HepG2 (cell line): ENCODE measurements around the gene PFN4. TPM values are rescaled to one million over a fixed set of nuclear protein-coding genes. Genes with fewer than 3 reads are reported as not detected.

Experiments used
- ARID2 ChIP-seq: sonication (generic); formaldehyde crosslinking; IDR thresholded peaks from 2 replicates; pipeline ENCODE4 v1.8.1; 2022; ENCODE audit warnings: mild to moderate bottlenecking, missing genetic modification reagents, borderline replicate concordance
- ATAD3A ChIP-seq: sonication (generic); formaldehyde crosslinking; IDR thresholded peaks from 2 replicates; pipeline ENCODE4 v1.4.0; 2020; ENCODE audit warnings: missing genetic modification reagents
- ATRX ChIP-seq: sonication (generic); formaldehyde crosslinking; IDR thresholded peaks from 2 replicates; pipeline ENCODE4 v1.4.0; 2020; ENCODE audit warnings: missing genetic modification reagents, borderline replicate concordance
- DMAP1 ChIP-seq: IDR thresholded peaks from 2 replicates; pipeline ENCODE4 v1.6.1; 2016
- HHEX ChIP-seq: IDR thresholded peaks from 2 replicates; pipeline ENCODE4 v1.6.1; 2016; ENCODE audit warnings: control low read depth
- KLF12 ChIP-seq: sonication (generic); formaldehyde crosslinking; IDR thresholded peaks from 2 replicates; pipeline ENCODE4 v1.4.0; 2020; ENCODE audit warnings: missing genetic modification reagents, borderline replicate concordance
- MIER2 ChIP-seq: IDR thresholded peaks from 2 replicates; pipeline ENCODE4 v1.6.1; 2016; ENCODE audit warnings: missing biosample characterization, missing genetic modification reagents
- MTF1 ChIP-seq: sonication (generic); formaldehyde crosslinking; IDR thresholded peaks from 2 replicates; pipeline ENCODE4 v1.5.0; 2020; ENCODE audit warnings: missing genetic modification reagents
- NCOA2 ChIP-seq: sonication (generic); formaldehyde crosslinking; IDR thresholded peaks from 2 replicates; pipeline ENCODE4 v1.8.0; 2022; ENCODE audit warnings: inconsistent platforms
- NFKBIZ ChIP-seq: IDR thresholded peaks from 2 replicates; pipeline ENCODE4 v1.6.1; 2018; ENCODE audit warnings: missing genetic modification reagents, missing compliant biosample characterization
- POLR2G ChIP-seq: fragments of 200-400 bp; formaldehyde crosslinking; IDR thresholded peaks from 2 replicates; pipeline ENCODE4 v1.6.1; 2018; ENCODE audit warnings: mild to moderate bottlenecking, low read depth, low read length, moderate library complexity
- TOPORS ChIP-seq: sonication (generic); formaldehyde crosslinking; IDR thresholded peaks from 2 replicates; pipeline ENCODE4 v1.8.0; 2023; ENCODE audit warnings: mild to moderate bottlenecking, missing genetic modification reagents
- ZBTB38 ChIP-seq: sonication (generic); formaldehyde crosslinking; IDR thresholded peaks from 2 replicates; pipeline ENCODE4 v1.5.1; 2020; ENCODE audit warnings: mild to moderate bottlenecking, missing genetic modification reagents
- ZBTB42 ChIP-seq: sonication (generic); formaldehyde crosslinking; IDR thresholded peaks from 2 replicates; pipeline ENCODE4 v1.5.0; 2020; ENCODE audit warnings: mild to moderate bottlenecking, missing genetic modification reagents
- ZBTB49 ChIP-seq: sonication (generic); formaldehyde crosslinking; IDR thresholded peaks from 2 replicates; pipeline ENCODE4 v1.4.0; 2020; ENCODE audit warnings: missing genetic modification reagents, borderline replicate concordance
- ZNF20 ChIP-seq: sonication (generic); formaldehyde crosslinking; IDR thresholded peaks from 2 replicates; pipeline ENCODE4 v1.4.0; 2020; ENCODE audit warnings: mild to moderate bottlenecking, moderate library complexity, missing genetic modification reagents
- ZNF354B ChIP-seq: sonication (generic); formaldehyde crosslinking; IDR thresholded peaks from 2 replicates; pipeline ENCODE4 v1.8.0; 2022; ENCODE audit warnings: mild to moderate bottlenecking, missing genetic modification reagents
- ZNF660 ChIP-seq: sonication (generic); formaldehyde crosslinking; IDR thresholded peaks from 2 replicates; pipeline ENCODE4 v1.5.1; 2020; ENCODE audit warnings: mild to moderate bottlenecking, low read depth, missing genetic modification reagents, borderline replicate concordance
- ZNF776 ChIP-seq: sonication (generic); formaldehyde crosslinking; IDR thresholded peaks from 2 replicates; pipeline ENCODE4 v1.4.0; 2020; ENCODE audit warnings: mild to moderate bottlenecking, missing genetic modification reagents
- ZNF839 ChIP-seq: sonication (generic); formaldehyde crosslinking; IDR thresholded peaks from 2 replicates; pipeline ENCODE4 v1.4.0; 2020; ENCODE audit warnings: missing genetic modification reagents, mild to moderate bottlenecking, borderline replicate concordance
- polyA plus RNA-seq, 8 experiments: library from polyadenylated mRNA; depleted of rRNA in 3 of 8; stranded (reverse) in 7 of 8; unstranded in 1 of 8; fragments of >200 nt; fragmentation: Illumina TruSeq in 4 of 8; extraction: Trizol in 4 of 8; gene quantifications; 2 replicates each; pipeline versions ENCODE4 v1.2.1 to v1.2.3, GENCODE V29; 2011 to 2016; ENCODE audit warnings: low read depth in 4 of 8, missing spikeins in 1 of 8, mixed read lengths in 1 of 8; ENCODE audit not compliant: insufficient read depth in 1 of 8
- total RNA-seq, 5 experiments: library from RNA; depleted of rRNA; stranded (reverse); fragments of >200 nt; fragmentation: Illumina TruSeq; extraction: Trizol; gene quantifications; 2 replicates each; pipeline ENCODE4 v1.2.3, GENCODE V29; 2016; ENCODE audit warnings: low read depth in 1 of 5
- TF ChIP-seq, protein P1 (sequence below): sonication (generic); formaldehyde crosslinking; IDR thresholded peaks from 2 replicates; pipeline ENCODE4 v1.8.1; 2023; ENCODE audit warnings: mild to moderate bottlenecking, missing genetic modification reagents
- TF ChIP-seq, protein P2 (sequence below): sonication (generic); formaldehyde crosslinking; IDR thresholded peaks from 2 replicates; pipeline ENCODE4 v1.8.1; 2023; ENCODE audit warnings: missing genetic modification reagents, inconsistent platforms, borderline replicate concordance
- TF ChIP-seq, protein P3 (sequence below), 2 experiments: fragments of 450-650 bp in 1 of 2; sonication (generic) in 1 of 2; formaldehyde crosslinking; IDR thresholded peaks; 2 replicates each; pipeline versions ENCODE4 v1.5.0 to v1.8.0; 2020 to 2022; ENCODE audit warnings: mild to moderate bottlenecking in 1 of 2, missing genetic modification reagents in 1 of 2
- TF ChIP-seq, protein P4 (sequence below): sonication (generic); formaldehyde crosslinking; IDR thresholded peaks from 2 replicates; pipeline ENCODE4 v1.4.0; 2020; ENCODE audit warnings: missing genetic modification reagents

Gene PFN4
- total and polyA plus RNA-seq, 2 of the 13 experiments (the other 11 are each of a cell fraction or from before 2014, with no cell fraction given), result 0.12 to 0.20 TPM

- TF ChIP-seq, protein P1, sequence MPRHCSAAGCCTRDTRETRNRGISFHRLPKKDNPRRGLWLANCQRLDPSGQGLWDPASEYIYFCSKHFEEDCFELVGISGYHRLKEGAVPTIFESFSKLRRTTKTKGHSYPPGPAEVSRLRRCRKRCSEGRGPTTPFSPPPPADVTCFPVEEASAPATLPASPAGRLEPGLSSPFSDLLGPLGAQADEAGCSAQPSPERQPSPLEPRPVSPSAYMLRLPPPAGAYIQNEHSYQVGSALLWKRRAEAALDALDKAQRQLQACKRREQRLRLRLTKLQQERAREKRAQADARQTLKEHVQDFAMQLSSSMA (CRISPR knock-in tag), result no peak
- TF ChIP-seq ZBTB38 (CRISPR knock-in tag) (peak; percentile 23), DMAP1 (CRISPR knock-in tag) (peak; percentile 33), ZBTB42 (CRISPR knock-in tag) (no peak; the same call in 1 of the 2 replicates), POLR2G (peak; percentile 88), ATRX (no peak), MTF1 (CRISPR knock-in tag) (no peak), ZNF660 (CRISPR knock-in tag) (peak; percentile 60; the same call in 1 of the 2 replicates), HHEX (CRISPR knock-in tag) (no peak), TOPORS (CRISPR knock-in tag) (peak; percentile 81; the same call in 1 of the 2 replicates), NFKBIZ (peak; percentile 52; the same call in 1 of the 2 replicates), ZNF776 (CRISPR knock-in tag) (peak; percentile 92), ARID2 (no peak), ATAD3A (no peak), ZNF839 (peak; percentile 84; the same call in 1 of the 2 replicates), MIER2 (CRISPR knock-in tag) (0 out of 2 replicates have a peak, but pooled peaks have one; percentile 26), ZNF354B (no peak), ZNF20 (CRISPR knock-in tag) (no peak), NCOA2 (CRISPR knock-in tag) (no peak; the same call in 1 of the 2 replicates), KLF12 (CRISPR knock-in tag) (peak; percentile 71), ZBTB49 (no peak)
- TF ChIP-seq, protein P2, sequence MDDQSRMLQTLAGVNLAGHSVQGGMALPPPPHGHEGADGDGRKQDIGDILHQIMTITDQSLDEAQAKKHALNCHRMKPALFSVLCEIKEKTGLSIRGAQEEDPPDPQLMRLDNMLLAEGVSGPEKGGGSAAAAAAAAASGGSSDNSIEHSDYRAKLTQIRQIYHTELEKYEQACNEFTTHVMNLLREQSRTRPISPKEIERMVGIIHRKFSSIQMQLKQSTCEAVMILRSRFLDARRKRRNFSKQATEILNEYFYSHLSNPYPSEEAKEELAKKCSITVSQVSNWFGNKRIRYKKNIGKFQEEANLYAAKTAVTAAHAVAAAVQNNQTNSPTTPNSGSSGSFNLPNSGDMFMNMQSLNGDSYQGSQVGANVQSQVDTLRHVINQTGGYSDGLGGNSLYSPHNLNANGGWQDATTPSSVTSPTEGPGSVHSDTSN (CRISPR knock-in tag), result no peak
- TF ChIP-seq, protein P3, sequence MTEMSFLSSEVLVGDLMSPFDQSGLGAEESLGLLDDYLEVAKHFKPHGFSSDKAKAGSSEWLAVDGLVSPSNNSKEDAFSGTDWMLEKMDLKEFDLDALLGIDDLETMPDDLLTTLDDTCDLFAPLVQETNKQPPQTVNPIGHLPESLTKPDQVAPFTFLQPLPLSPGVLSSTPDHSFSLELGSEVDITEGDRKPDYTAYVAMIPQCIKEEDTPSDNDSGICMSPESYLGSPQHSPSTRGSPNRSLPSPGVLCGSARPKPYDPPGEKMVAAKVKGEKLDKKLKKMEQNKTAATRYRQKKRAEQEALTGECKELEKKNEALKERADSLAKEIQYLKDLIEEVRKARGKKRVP (CRISPR knock-in tag; IDR thresholded peaks at IDR 0.05), result no peak
- TF ChIP-seq, protein P4, sequence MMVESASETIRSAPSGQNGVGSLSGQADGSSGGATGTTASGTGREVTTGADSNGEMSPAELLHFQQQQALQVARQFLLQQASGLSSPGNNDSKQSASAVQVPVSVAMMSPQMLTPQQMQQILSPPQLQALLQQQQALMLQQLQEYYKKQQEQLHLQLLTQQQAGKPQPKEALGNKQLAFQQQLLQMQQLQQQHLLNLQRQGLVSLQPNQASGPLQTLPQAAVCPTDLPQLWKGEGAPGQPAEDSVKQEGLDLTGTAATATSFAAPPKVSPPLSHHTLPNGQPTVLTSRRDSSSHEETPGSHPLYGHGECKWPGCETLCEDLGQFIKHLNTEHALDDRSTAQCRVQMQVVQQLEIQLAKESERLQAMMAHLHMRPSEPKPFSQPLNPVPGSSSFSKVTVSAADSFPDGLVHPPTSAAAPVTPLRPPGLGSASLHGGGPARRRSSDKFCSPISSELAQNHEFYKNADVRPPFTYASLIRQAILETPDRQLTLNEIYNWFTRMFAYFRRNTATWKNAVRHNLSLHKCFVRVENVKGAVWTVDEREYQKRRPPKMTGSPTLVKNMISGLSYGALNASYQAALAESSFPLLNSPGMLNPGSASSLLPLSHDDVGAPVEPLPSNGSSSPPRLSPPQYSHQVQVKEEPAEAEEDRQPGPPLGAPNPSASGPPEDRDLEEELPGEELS (CRISPR knock-in tag), result no peak
Observed at GRCh38 chr2:24123195-24123921, at the start of gene PFN4, which contains the start of gene FAM228B (continued).
